HG02870 (cell line): ENCODE data around the gene P3H1.

Experiments used
- ATAC-seq: cut with Tn5 transposase; IDR thresholded peaks from one replicate; pipeline ENCODE4 v1.9.1; 2021; ENCODE audit warnings: mild to moderate bottlenecking, moderate library complexity; ENCODE audit not compliant: unreplicated experiment

Gene P3H1

DNA sequence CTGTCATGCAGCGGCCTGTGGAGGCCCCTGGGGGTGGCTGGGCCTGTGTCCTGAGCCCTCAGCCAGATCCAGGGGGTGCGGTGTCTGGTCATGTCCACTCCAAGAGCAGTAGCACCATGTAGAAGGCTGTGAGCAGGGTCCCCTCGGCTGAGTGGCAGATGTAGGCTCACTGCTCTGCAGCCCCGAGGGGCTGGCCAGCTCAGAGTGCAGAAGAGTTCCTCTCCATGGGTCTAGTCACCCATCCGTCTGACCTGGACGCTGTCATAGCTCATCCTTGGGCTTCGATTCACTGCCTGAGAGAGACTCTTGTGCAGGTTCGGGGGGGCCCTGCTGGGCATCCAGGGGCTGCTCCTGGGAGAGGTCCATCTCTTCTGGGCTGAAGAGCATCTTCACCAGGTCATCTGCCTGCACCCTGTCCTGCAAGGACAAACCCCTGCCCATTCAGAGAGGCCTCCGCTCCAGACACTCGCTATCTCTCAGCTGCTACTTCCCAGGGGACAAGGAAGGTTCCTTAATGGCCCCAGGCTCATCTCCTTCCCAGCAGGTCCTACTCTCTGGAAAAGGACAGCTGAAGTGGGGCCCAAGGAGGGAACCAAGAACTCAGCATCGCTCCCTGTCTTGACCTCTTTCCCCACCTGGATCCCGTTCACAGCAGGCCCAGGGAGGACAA, 20.3 kb downstream of the P3H1 start:
- no peak for ATAC-seq

DNA sequence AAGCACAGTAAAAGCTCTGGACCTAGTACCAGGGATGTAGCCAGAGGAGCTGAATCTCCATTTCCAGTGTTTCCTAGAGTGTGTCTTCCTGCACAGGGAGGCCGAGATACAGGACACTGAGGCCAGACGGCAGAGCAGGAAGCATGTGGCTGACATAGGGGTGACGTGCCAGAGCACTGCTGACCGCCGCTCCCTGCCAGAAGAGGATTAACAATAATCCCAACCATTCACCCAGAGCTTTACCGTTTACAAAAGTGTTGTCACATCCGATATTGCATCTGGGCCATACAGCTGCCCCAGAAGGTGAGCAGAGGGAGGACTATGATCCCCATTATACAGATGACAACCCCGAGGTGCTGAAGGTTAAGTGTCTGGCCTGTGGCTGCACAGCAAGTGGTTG, 21.0 kb downstream of the P3H1 start:
- no peak for ATAC-seq

DNA sequence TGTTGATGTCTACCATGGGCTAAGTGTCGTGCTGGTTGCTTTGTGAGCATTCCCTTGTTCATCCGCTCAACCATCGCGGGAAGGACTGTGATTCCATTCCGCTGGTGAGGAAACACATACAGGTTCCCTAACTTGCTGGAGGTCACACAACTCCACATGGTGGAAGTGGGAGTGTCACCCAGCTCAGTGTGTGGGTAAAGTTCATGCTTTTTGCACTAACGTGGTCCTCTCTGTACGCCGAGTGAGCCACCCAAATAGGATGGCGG, 22.7 kb downstream of the P3H1 start:
- no peak for ATAC-seq

DNA sequence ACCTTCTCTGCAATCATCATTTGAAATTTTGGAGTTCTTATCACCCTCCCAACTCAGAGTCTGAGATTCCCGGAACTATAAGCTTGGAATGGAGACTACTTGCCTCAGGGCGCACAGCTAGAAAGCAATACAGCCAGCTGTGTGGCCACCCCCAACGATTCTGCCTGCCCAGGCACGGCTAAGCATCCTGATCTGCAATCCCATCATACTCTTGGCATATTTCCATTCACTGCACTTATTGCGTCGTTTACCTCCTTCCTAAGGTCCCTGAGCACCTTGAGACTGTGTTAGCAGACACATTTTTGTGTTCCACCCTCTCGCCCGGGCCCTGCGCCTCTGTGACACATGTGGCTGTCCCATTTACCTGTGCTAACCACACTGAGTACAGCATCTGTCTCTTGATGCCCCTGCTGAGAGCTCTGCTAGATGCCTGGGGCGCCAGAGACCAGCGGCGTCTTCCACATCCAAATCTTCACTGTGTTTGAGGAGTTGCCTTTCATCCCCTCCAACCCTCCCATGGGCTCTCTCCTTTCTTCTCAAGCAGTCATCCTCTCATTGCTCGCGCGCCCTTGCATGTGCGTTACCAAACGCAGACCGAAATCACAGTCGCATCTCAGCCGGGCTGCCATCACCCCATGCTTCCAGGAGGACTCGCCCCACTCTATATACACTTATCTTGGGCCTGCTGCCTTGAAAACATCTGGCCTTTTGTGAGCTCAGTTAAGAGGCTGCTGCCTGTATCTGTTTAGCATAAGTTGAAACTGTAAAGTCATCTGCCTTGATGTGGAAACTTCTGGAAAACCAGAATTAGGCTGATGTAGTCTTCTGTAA, 23.3 kb downstream of the P3H1 start:
- ATAC-seq: no peak

DNA sequence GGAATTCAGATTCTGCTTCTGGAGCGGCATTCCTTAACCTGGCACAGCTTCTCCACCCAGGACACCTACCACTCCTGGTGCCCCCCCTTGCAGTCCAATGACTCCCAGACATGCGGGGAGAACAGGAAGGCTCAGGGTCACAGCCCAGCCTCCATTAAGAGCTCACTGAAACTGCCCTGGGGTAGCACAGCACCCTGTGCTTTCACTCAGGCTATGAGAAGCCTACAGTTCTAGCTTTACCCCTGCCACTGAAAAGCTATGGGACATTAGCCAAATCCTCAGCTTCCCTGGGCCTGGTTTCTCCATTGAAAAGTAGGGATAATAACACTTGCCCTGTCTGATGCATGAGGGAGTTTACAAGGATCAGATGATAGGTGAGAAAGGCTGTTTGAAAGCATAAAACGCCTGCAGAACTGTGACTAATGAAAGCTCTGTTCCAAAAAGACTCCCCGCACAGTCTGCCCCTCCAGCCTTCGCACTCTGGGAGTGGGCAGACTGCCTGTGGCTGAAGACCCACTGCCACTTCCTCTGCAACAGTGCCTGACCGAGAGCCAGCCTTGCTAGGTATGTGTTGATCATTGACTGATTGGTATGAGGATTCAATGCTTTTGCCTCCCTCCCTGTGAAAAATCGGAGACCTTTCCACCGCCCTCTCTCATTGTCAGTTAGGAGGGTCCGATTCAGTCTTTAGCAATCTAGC, 24.1 kb downstream of the P3H1 start:
- ATAC-seq: no peak

DNA sequence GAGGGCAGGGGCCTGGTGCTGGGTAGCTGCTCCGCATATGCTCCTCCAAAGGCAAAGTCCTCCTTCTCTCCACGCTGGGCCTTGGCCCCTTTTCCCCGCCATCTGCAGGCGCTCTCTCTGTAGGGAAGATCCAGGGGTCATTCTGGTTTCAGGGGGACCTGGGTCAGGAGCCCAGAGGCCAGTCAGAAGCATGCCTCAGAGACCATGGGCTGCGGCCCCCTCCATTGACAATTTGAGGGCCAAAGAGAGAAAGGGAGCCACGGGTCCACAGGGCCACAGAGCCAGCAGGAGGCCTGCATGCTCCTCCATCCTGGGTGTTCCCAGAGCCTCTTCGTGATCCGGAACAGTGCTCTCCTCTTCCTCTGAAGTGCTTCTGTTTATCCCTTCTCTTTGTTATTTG, 24.7 kb downstream of the P3H1 start:
- ATAC-seq: no peak

DNA sequence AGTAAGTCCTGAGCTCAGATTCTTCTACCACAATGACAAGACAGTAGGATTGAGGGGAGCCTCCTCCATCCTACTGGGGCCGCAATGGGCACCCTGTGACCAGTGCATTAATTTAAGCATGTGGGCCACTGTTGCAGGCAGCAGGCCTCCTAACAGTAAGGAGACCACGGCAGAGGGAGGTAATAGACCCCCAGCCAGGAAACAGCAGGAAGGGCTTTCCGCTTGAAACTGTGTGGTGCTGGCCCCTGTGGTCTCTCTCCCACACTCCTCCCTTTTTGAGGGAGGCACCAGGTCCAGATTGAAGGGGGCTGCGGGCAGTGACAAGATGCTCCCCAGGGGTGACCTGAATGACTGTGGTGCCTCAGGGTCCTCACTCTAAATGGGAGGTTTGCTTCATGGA, 25.1 kb downstream of the P3H1 start:
- no peak for ATAC-seq

DNA sequence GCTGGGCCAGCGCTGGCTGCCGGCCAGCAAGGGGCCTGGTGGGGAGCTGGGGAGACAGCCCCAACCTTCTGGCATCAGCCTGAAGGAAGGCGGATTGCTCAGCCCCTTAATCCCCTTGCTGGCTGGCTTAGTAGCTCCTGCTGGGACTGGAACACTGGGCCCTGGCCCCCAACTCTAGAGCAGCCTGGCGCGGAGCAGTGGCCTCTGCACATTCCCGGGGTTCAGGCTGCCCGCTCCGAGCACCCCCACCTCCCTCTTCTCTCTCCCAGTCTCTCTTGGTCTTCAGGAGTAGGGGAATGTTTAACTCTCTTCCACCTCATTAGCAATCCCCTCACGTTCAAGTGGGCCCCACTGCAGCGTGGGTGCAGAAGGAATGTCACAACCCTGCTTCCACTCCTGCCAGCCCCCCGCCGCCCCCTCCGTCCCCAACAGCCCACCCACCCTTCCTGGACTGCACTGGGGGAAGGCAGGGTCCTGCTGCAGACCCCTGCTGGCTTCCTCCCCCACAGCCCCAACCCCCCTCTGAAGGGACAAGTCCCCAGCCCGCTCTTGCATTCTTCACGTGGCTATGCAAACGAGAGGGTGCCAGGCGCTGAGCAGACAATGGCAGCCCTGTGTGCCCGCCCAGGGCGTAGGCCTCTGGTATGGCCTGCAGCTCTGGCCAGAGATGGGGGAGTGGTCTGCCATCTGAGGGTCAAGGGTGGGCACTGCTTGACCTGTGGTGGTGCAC, 25.8 kb downstream of the P3H1 start:
- ATAC-seq: no peak

DNA sequence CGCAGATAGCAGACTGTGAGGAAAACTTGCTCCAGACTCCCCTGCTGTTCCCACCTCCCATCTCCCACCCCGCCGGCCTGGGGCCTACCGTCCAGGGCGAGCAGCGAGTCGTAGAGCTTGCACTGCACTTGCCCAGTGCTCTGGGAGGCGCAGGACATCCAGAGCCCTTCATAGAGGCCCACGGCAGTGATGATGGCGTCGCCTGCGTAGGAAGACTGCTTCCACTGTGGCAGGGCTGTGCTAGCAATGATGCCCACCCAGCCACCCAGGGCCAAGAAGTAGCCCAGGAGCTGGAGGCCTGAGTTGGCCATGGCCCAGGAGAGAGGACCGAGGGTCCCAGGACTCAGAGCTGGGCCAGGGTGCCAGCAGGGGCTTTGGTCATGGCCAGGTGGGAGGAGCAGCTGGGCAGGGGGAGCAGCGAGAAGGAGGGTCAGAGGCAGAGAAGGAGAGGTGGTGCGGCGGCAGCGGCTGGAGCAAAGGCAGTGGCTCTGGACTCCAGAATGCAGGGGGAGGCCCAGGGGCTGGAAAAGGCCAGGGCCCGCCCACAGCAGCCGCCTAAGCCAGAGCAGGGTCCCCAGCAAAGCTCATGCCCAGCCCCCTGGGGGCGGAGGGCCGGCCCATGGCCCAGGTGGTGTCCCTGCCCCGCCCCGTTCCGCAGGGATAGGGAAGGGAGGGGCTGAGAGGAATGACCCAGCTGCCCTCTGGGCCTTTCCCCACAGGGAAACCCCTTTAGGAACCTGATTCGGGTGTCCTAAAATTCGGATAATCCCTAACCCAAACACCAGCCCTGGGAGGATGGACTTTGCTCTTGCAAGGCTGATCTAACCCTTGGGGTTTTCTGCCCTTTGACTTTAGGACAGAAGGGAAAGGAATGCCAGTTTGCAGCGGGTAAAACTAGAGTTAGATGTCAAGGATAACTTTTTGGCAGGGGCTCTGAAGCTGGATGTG, 26.8 kb downstream of the P3H1 start, which contains the start of gene CLDN19:
TSS of gene CLDN19 (minus strand) at position 484 of the 948 bp plus-strand sequence. CDS start at position 311, 173 bp downstream.
- ATAC-seq: no peak

DNA sequence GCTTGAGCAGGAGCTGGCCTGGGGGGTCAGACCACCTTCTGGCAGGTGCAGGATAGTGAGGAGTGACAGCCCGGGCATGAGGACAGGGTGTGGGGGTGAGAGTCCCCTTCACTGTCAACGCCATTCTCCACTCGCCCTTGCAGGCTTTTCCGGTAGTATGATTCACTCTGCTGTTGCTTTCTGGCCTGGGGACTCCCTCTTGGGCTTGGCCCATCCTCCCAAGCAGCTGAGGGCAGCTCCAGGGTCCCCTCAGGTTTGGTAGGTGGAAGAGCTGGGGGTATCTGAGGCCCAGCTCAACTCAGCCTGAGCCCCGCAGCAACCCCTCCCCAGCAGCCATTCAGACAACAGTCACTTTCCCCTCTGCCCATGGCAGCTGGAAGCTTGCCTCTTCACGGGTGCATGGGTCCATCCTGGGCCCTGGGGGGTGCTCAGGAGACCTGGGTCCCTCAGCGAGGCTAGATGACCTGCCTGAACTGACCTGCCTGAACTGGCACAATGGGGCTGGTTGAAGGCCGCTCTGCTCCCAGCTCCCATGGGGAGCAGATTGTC, 28.1 kb downstream of the P3H1 start:
- ATAC-seq: no peak

DNA sequence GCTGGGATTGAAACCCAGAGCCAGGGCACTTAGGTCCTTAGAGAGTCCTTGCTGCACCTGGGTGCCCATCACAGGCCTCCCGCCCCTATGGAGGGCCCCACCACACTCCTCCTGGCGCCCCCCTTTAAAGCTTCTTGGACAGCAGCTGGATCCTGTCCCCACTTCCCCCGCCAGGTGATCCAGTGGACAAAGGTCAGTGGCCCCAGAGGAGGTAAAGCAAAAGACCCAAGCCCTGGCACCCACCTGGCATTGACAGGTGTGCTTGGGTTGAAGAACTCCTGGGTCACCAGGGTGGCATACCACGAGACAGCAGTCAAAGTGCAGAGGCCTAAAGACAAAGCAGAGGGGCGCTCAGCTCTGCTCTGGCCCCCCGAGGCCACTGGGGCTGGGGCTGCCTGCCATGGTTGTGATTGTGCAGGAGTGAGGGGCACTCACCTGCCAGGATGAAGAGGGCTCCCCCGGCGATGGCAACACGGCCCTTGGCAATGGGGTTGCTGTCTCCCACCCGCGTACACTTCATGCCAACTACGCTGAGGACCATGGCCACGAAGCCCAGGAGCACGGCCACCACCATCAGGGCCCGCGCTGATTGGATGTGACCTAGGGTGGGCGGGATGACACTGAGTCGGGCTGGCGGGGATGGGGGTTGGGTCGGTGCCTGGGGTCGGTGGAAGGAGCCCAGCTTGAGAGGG, 28.7 kb downstream of the P3H1 start:
- ATAC-seq: no peak

DNA sequence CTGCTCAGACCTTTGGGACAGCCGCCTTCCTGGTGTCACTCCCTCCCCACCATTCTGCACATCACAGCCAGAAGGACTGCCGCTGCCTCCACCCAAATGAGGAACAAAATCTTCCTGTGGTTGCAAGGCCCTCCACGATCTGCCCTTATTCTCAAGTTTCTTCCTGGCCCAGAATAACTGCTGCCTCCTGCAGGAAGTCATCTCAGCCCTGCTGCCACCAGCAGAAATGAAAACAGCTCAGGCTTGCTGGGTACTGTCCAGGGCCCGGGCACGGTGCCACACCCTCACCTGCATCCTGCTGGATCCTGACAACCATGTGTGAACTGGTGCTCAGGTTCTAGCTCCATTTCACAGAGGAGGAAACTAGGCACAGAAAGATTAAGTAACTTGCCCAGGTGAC, 29.6 kb downstream of the P3H1 start:
- no peak for ATAC-seq

DNA sequence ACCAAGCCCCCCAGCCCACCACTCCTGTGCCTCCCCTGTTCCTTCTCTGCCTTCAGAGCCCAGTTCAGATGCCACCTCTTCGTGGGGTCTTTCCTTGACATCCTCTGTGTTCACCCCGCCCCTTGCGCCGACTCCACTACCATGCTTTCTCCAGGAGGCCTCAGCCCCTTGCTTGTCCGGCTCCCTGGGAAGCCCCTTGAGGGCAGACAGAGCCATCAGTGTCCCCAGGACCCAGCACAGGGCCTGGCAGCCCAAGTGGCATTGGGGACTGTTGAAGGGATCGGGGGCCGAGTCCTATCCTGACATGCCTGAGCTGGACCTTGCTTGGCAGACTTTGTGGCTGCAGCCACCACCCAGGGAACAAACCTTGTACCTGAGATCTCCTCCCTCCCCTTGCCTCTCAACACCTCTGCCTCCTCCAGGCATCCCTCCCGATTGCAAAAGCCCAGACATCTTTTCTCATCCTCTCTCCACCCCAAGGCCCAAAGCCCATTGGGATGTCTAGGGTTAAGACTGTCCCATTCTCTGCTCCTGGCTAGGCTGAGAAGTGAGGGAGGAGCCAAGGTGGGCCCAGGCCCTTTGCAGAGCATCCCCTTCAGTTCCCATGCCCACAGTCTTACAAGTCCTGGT, 30.1 kb downstream of the P3H1 start:
- ATAC-seq: no peak

DNA sequence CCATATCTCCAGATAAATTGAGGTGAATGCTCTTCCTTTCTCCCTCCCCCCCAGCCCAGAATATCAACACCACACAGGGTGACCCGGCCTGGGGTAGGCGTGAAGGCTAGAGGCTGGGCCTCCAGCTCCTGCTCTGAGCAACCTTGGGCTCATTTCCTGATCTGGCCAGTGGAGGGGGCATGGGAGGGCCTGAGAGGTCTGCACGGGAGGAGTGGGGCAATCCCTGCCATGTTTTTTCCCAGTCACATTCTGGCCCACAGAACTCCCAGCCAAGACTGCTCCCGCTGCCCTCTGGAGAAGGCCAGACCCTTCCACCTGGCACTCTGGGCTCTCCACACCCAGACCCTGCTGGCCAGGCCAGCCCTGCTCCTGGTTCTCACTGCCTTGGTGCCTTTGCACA, 30.7 kb downstream of the P3H1 start:
- no peak for ATAC-seq

DNA sequence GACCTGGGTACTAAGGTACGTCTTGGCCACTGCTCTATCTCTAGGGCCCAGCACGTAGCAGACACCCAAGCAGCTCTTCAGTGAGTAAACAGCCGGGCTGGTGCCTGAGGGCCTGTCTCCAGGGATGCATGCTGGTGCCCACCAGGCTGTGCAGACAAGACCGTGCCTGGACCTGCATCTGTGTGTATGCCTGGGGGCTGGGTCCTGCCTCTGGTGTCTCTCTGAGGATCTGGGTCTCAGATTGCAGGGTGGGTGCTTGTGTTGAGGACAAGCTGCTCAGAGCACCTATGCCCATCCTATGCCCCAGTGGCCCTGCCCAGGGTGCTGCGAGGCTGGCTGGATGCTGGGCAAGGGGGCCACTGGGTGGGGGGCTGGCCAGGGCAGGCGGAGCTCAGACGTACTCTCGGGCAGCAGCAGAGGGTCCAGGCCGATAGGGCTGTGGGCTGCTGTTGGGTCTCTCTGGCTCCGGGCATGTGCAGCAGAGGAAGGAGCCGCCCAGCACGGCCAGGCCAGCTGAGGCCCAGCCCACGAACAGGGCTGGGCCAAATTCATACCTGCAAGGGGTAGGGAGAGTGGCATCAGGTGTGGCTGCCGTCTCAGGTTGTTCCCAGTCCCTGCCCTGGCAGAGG, 31.2 kb downstream of the P3H1 start:
- ATAC-seq: no peak

DNA sequence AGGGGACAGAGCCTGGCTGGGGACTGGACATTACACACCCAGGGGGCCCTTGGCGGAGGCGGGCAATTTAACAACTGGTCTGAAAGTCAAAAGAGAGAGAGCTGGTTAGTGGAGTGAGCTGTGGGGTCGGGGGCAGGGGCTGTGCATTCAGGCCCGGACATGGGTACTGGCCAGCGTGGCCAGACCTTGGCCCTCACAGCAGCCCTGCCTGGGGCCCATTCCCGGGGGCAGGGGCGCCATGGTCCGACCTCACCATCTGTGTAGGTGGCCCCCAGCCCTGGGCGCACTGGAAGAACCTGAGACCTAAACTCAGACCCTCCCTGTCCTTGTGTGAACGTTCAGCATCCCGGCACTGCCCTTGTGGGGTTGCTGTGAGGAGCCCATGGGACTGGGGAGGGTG, 31.8 kb downstream of the P3H1 start:
- ATAC-seq: no peak

DNA sequence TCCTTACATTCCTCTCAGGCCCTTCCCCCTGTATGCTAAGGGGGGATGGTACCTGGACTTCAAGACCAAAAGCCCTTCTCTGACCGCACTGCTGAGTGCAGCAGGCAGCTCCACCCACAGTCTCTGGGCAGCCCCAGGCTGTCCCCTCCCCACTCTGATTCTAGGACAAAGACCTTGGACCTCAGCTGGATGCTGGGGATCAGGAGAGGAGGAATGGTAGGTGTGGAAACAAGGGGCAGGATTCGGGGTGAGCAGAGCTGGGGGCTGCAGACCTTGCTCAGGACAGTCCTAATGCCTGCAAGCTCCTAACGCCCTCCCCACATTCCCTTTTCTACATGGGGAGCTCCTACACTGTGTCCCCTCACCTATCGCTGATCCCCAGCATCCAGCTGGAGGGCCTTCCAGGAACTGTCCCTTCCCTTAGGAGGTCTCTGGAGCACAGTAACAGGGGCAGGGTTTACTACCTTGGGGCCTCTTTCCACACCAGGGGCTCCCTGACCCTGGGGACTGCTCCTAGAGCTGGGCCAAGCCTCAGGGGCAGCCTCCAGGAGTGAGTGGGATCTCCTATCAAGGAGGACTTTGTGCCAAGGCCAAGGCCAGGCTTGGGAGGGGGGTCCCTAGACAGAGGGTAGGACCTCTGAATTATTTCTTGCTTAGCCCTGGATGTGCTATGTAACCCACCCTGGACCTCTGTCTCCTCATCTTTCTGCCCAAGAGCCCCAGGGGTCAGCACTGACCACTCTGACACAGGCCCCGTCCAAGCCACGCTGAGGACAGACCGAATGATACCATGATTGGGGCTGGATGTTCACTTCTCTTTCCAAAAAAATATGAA, 32.4 kb downstream of the P3H1 start:
- no peak for ATAC-seq
